Cardiac septum (tissue), 1 donor: ENCODE data around the gene LRRC3. TPM values are rescaled to one million over a fixed set of nuclear protein-coding genes. Genes with fewer than 3 reads are reported as not detected.

Source experiments
- DNase-seq: peaks from one replicate; pipeline ENCODE4 v3.0.0-alpha.2; 2020; ENCODE audit warnings: low spot score
- intact Hi-C: fragments of 100-400 bp; cut with DNase I; formaldehyde crosslinking; loops from one replicate; pipeline ENCODE4 v1.14.0; 2022
- total RNA-seq: library from RNA; stranded (reverse); fragmentation: NEBNext Ultra II Directional; extraction: Animal tissue kit (Norgen Biotek cat#: 25700); gene quantifications from one replicate; pipeline ENCODE4 v1.2.1, GENCODE V29; 2021
- donor health status: DM: no; HTN: no; CAD: no.

The LRRC3 gene
- total RNA-seq, 1 donor from 2014 or later = 2.9 TPM

GRCh38 chr21:44506279-44507255 lies 51.3 kb downstream of the LRRC3 start:
- intact Hi-C loops = no loop called here
- no peak for DNase-seq

DNA sequence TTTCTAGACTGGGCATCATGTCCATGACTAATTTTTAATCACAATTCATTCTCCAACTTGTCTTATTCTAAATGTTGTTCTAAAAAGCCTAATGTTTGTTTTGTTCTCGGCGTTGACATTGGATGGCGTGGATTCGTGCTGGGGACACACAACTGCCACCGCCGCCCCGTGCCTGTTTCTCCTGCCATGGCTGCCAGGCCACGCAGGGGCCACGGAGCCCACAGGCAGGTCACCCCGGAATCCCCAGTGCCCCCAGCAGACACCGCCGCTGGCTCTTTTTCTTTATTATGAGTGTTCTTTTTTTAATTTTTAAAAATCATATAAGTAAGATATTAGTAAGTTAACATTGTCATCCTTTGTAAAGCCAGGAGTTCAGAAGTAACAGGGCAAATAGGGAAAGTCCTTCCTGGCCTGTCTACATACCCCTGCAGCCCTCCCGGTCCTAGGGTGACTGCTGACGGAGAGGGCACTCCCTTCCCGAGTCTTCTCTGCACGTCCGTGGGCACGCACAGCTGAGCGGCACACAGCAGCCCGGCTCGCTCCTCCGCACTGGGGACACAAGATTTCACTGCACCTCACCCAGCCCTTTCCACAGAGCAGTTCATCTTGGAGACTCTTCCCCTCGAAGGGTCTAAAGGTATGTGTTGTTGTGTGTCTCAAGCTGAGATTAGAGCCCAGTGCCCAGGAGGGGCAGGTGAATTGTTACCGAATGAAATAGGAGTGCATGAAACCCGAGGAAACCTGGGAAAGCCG lies 52.5 kb downstream of the LRRC3 start:
- intact Hi-C loops = no loop called here
- no peak for DNase-seq

GRCh38 chr21:44508426-44508710 lies 53.1 kb downstream of the LRRC3 start:
- DNase-seq = no peak
- intact Hi-C loops = no loop called here

GRCh38 chr21:44508711-44509445 lies 53.6 kb downstream of the LRRC3 start:
- no peak for DNase-seq
- intact Hi-C loops = no loop called here

GRCh38 chr21:44509539-44509938 lies 54.2 kb downstream of the LRRC3 start:
- intact Hi-C loops = no loop called here
- DNase-seq = peak; percentile 81

DNA sequence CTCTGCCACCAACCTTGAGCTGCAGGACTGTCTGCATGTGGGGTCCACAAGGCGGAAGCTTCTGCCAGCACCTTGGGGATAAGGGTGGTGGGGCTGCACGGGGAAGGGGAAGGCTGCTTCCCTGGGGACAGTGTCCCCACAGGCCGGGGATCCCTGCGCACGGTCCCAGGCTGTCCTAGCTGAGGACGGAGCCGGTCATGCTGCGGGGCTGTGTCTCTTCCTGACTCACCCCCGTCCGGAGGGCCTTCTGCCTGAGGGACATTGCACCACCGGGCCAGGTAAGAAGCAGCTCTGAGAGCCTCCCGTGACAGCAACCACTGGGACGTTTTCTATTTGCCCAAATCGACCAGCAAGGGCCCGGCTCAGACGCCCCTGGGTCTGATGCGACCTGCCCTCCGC lies 54.8 kb downstream of the LRRC3 start:
- DNase-seq = no peak
- intact Hi-C loops = loop anchor here (5.0 to 10.0 kb wide), 2 partner anchors 282 to 415 kb away; partner anchors contain the start of gene ITGB2

DNA sequence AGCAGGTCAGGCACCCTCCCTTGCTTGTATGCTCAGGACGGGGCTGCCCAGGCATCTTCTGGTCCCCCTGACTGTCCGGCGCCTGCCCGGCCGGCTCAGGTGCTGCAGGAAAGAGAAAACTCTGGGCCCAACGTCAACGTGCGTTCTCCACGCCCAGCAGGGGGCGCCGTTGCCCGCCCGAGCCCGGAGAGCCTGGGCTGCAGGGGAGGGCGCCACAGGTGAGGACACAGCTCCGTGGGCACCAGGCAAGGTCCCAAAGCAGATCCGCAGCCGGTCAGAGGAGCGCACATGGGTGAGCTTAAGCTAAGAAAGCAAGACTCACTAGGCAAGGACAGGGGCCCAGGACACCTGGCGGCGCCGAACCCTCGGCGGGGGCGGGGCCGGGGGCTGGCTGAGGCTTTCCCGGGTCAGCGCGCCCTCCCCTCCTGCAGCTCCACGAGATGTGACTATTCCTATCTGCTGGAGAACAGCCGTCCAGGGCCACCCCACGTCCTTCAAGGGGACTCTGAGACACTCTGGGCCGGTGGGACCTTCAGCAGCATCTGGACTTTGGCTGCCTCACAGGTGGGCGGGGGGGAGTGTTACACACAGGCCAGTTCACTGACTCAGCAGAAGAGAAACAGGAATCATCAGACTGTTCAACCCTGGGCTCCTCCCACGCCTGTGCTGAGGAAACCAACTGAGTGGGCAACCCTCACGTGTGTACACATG lies 55.4 kb downstream of the LRRC3 start:
- DNase-seq = peak; percentile 89
- intact Hi-C loops = loop anchor here (5.0 to 10.0 kb wide), 2 partner anchors 282 to 414 kb away; partner anchors contain the start of gene ITGB2

- intact Hi-C loops = loop anchor here (5.0 to 10.0 kb wide), 2 partner anchors 281 to 413 kb away; partner anchors contain the start of gene ITGB2
Measured at GRCh38 chr21:44511219-44511937, 56.1 kb downstream of the LRRC3 start.

More at GRCh38 chr21:44511219-44511937, 56.1 kb downstream of the LRRC3 start:
- no peak for DNase-seq

Other genes starting within 250 kb of the LRRC3 start
- 1.5 TPM for gene ICOSLG, start 214.6 kb upstream of the LRRC3 start, total RNA-seq
- not detected for gene DNMT3L, start 193.6 kb upstream of the LRRC3 start, total RNA-seq
- 0.11 TPM for gene AIRE, start 169.6 kb upstream of the LRRC3 start, total RNA-seq
- 60.3 TPM for gene PFKL, start 155.5 kb upstream of the LRRC3 start, total RNA-seq
- 15.8 TPM for gene CFAP410, start 116.1 kb upstream of the LRRC3 start, total RNA-seq
- 1.2 TPM for gene TRPM2, start 101.9 kb upstream of the LRRC3 start, total RNA-seq
- gene KRTAP10-1, start 84.7 kb downstream of the LRRC3 start, total RNA-seq = not detected
- not detected for gene KRTAP10-2, start 96.0 kb downstream of the LRRC3 start, total RNA-seq
- gene KRTAP10-3, start 103.3 kb downstream of the LRRC3 start, total RNA-seq = not detected
- not detected for gene KRTAP10-4, start 118.2 kb downstream of the LRRC3 start, total RNA-seq
- gene KRTAP10-5, start 125.1 kb downstream of the LRRC3 start, total RNA-seq = not detected
- not detected for gene KRTAP10-6, start 137.0 kb downstream of the LRRC3 start, total RNA-seq
- gene KRTAP10-7, start 145.1 kb downstream of the LRRC3 start, total RNA-seq = not detected
- not detected for gene KRTAP10-8, start 156.6 kb downstream of the LRRC3 start, total RNA-seq
- not detected for gene KRTAP10-9, start 171.6 kb downstream of the LRRC3 start, total RNA-seq
- not detected for gene KRTAP10-10, start 181.8 kb downstream of the LRRC3 start, total RNA-seq
- gene KRTAP10-11, start 190.9 kb downstream of the LRRC3 start, total RNA-seq = not detected
- not detected for gene KRTAP12-4, start 199.1 kb downstream of the LRRC3 start, total RNA-seq
- gene KRTAP12-3, start 202.4 kb downstream of the LRRC3 start, total RNA-seq = not detected
- gene KRTAP12-2, start 211.4 kb downstream of the LRRC3 start, total RNA-seq = not detected
- not detected for gene KRTAP12-1, start 226.7 kb downstream of the LRRC3 start, total RNA-seq
- not detected for gene KRTAP10-12, start 241.7 kb downstream of the LRRC3 start, total RNA-seq